ENCODE data around the gene TBCCD1. TPM values are rescaled to one million over a fixed set of nuclear protein-coding genes. Genes with fewer than 3 reads are reported as not detected.

TBCCD1 gene
- total and polyA plus RNA-seq, 4 experiments from 2014 or later = 20.1 to 28.6 (median 20.7) TPM

DNA sequence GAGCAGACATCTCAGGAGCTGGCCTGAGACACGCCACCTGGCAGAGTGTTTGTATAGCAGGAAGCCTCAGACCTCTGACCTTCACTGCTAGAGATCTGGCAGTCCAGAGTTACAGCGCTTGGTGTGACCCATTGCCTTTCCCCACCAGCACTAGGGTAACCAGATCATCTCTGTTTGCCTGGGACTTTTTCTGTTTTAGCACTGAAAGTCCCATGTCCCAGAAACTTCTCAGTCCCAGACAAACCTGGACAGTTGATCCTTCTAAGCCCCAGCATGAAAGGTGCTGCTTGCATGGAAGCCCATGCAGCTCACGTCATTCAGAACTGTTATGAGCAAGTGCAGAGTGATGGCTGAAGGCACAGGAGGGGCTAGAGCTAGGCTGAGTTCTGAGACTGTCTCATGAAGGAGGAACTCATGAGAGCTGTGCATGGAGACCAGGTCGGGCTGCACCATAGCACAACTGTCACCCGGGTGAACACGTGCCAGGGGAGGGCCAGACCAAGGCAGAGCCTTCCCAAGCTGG lies 27.5 kb upstream of the TBCCD1 start:
- ChIA-PET CTCF (ENCODE audit: partially characterized antibody) (interaction anchor here (24.2 kb wide), 1 partner anchor 18 kb away, joined by 255 read pairs; the partner anchor contains the start of gene AHSG), POLR2A (ENCODE audit: partially characterized antibody) (no interaction called here)
- no peaks in the 10 kb centered on the region for H3K27me3 ChIP-seq (ENCODE audit: insufficient read depth, low read length)
- DNase-seq = no peak
- Mint-ChIP-seq H3K27me3 (peaks cover 0 to 2% of the 10 kb centered on the region in 2 donors), H3K4me3 (no peak overlapping the region), H3K4me1 (peaks cover 7 to 16% (median 12%) of the 10 kb centered on the region in 4 donors), H3K27ac (no peak overlapping the region), H3K36me3 (no peaks in the 10 kb centered on the region), H3K9me3 (no peaks in the 10 kb centered on the region)
- no peak overlapping the region for H3K27ac ChIP-seq (ENCODE audit: low read depth, low read length)
- no peak overlapping the region for H3K4me3 ChIP-seq (ENCODE audit: low read length in 2 of 2)
- intact Hi-C loops (cut with micrococcal nuclease) = no loop called here
- H3K36me3 ChIP-seq (ENCODE audit: insufficient read depth, low read length) = no peaks in the 10 kb centered on the region
- no peaks in the 10 kb centered on the region for H3K9me3 ChIP-seq (ENCODE audit: control insufficient read depth in 1 of 2, low read length in 2 of 2)
- H3K4me1 ChIP-seq (ENCODE audit: insufficient read depth, low read length) = peaks cover 11% of the 10 kb centered on the region

DNA sequence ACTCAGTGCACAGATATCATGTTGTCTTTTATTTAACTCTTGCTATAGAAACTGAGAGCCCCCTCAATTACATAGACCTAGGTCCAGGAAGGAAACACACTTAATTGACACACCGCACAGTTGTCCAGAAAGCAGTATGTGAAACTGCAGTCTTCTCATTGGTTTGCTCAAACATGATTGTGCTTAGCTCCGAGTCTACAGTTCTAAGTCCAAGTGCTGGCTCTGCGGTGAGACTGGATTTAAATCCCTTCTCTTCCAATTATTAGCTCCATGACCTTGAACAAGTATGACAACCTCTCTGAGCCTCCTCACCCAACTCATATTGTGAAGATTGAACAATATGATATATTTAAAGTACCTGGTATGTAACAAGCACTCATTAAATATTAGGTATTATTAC lies 26.7 kb upstream of the TBCCD1 start:
- no peaks in the 10 kb centered on the region for H3K36me3 Mint-ChIP-seq
- no peak overlapping the region for H3K27ac Mint-ChIP-seq
- H3K4me1 ChIP-seq (ENCODE audit: insufficient read depth, low read length) = peaks cover 14% of the 10 kb centered on the region
- no peak overlapping the region for H3K27ac ChIP-seq (ENCODE audit: low read depth, low read length)
- intact Hi-C loops (cut with micrococcal nuclease) = no loop called here
- H3K4me3 ChIP-seq (ENCODE audit: low read length in 2 of 2) = no peak overlapping the region
- H3K9me3 ChIP-seq (ENCODE audit: control insufficient read depth in 1 of 2, low read length in 2 of 2) = no peaks in the 10 kb centered on the region
- peaks cover 7 to 21% (median 15%) of the 10 kb centered on the region in 4 donors for H3K4me1 Mint-ChIP-seq
- peaks cover 0 to 2% of the 10 kb centered on the region in 2 donors for H3K27me3 Mint-ChIP-seq
- no peak for DNase-seq
- H3K36me3 ChIP-seq (ENCODE audit: insufficient read depth, low read length) = no peaks in the 10 kb centered on the region
- no peaks in the 10 kb centered on the region for H3K9me3 Mint-ChIP-seq
- H3K4me3 Mint-ChIP-seq = no peak overlapping the region
- CTCF ChIA-PET (ENCODE audit: partially characterized antibody) = interaction anchor here (24.2 kb wide), 1 partner anchor 19 kb away, joined by 255 read pairs; the partner anchor contains the start of gene AHSG
- POLR2A ChIA-PET (ENCODE audit: partially characterized antibody) = no interaction called here
- no peaks in the 10 kb centered on the region for H3K27me3 ChIP-seq (ENCODE audit: insufficient read depth, low read length)

GRCh38 chr3:186592682-186593081 lies 25.5 kb upstream of the TBCCD1 start:
- H3K9me3 Mint-ChIP-seq = no peaks in the 10 kb centered on the region
- Histone ChIP-seq H3K9me3 (ENCODE audit: control insufficient read depth in 1 of 2, low read length in 2 of 2) (no peaks in the 10 kb centered on the region), H3K4me1 (ENCODE audit: insufficient read depth, low read length) (peaks cover 14% of the 10 kb centered on the region), H3K36me3 (ENCODE audit: insufficient read depth, low read length) (no peaks in the 10 kb centered on the region), H3K27me3 (ENCODE audit: insufficient read depth, low read length) (no peaks in the 10 kb centered on the region), H3K4me3 (ENCODE audit: low read length in 2 of 2) (no peak overlapping the region), H3K27ac (ENCODE audit: low read depth, low read length) (no peak overlapping the region)
- H3K4me1 Mint-ChIP-seq = peaks cover 7 to 23% (median 16%) of the 10 kb centered on the region in 4 donors
- DNase-seq = no peak
- ChIA-PET CTCF (ENCODE audit: partially characterized antibody) (interaction anchor here (24.2 kb wide), 1 partner anchor 20 kb away, joined by 255 read pairs; the partner anchor contains the start of gene AHSG), POLR2A (ENCODE audit: partially characterized antibody) (no interaction called here)
- H3K27me3 Mint-ChIP-seq = peaks cover 0 to 2% of the 10 kb centered on the region in 2 donors
- H3K4me3 Mint-ChIP-seq = no peak overlapping the region
- H3K36me3 Mint-ChIP-seq = no peaks in the 10 kb centered on the region
- intact Hi-C loops (cut with micrococcal nuclease) = no loop called here
- H3K27ac Mint-ChIP-seq = no peak overlapping the region

DNA sequence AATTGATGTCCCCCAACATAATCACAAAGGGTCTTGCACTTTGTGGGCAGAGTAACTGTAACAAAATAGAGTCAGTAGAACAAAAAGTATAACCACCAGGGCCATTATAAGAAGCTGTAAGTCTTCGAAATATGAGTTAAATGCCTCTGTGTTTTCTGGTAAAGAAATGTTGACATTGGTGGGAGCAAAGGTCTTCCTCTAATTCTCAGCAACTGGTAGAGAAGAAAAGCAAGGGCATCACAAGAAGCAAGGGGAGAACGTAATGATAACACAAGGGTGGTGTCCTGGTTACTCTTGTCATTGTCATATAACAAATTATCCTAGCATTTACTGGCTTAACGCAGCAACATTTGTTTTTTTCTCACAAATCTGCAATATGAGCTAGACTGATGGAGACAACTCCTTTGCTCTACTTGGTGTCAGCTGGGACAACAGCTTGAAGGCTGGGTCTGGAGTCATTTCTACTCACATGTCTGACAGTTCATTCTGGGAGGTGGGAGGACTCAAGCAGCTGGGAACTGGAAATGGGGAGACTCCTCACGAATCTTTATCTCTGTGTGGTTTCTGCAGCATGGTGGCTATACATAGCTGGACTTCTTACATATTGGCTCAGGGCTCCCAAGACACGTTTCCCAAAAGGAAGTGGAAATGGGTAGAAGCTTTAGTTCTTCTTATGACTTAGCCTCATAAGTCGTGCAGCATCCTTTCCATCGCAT lies 23.6 kb upstream of the TBCCD1 start:
- H3K4me1 ChIP-seq (ENCODE audit: insufficient read depth, low read length) = peaks cover 14% of the 10 kb centered on the region
- H3K27ac ChIP-seq (ENCODE audit: low read depth, low read length) = no peak overlapping the region
- Mint-ChIP-seq H3K36me3 (peaks cover 3 to 10% of the 10 kb centered on the region in 2 donors), H3K4me3 (peak overlapping the region in 1 of 8 donors; percentile 37), H3K9me3 (no peaks in the 10 kb centered on the region), H3K4me1 (peaks cover 7 to 23% (median 16%) of the 10 kb centered on the region in 4 donors), H3K27me3 (no peaks in the 10 kb centered on the region), H3K27ac (peak overlapping the region in 2 of 7 donors; percentile 12 to 28)
- no peak overlapping the region for H3K4me3 ChIP-seq (ENCODE audit: low read length in 2 of 2)
- ChIA-PET POLR2A (ENCODE audit: partially characterized antibody) (interaction anchor here (0.7 to 2.3 kb wide), 7 partner anchors 19 to 653 kb away, joined by 3 to 7 read pairs (median 3); partner anchors contain the start of genes DNAJB11, EIF4A2, TBCCD1 and TRA2B), CTCF (ENCODE audit: partially characterized antibody) (interaction anchor here (0.8 to 24.2 kb wide), 4 partner anchors 10 to 608 kb away, joined by 3 to 255 read pairs (median 4); partner anchors contain the start of gene AHSG)
- no peaks in the 10 kb centered on the region for H3K27me3 ChIP-seq (ENCODE audit: insufficient read depth, low read length)
- DNase-seq = no peak
- H3K36me3 ChIP-seq (ENCODE audit: insufficient read depth, low read length) = no peaks in the 10 kb centered on the region
- no peaks in the 10 kb centered on the region for H3K9me3 ChIP-seq (ENCODE audit: control insufficient read depth in 1 of 2, low read length in 2 of 2)
- intact Hi-C loops (cut with micrococcal nuclease) = loop anchor here (1.0 to 2.0 kb wide), 2 partner anchors 20 to 27 kb away; partner anchors contain the start of gene DNAJB11

GRCh38 chr3:186589856-186590579 lies 22.9 kb upstream of the TBCCD1 start:
- intact Hi-C loops (cut with micrococcal nuclease) = loop anchor here (1.0 to 2.0 kb wide), 2 partner anchors 19 to 27 kb away; partner anchors contain the start of gene DNAJB11
- CTCF ChIA-PET (ENCODE audit: partially characterized antibody) = interaction anchor here (0.8 to 24.2 kb wide), 4 partner anchors 9 to 607 kb away, joined by 3 to 255 read pairs (median 4); partner anchors contain the start of genes AHSG and DNAJB11
- Mint-ChIP-seq H3K27me3 (no peaks in the 10 kb centered on the region), H3K36me3 (peaks cover 7 to 17% of the 10 kb centered on the region in 2 donors), H3K27ac (peak overlapping the region; percentile 19 to 85 (median 49)), H3K4me3 (peak overlapping the region in 2 of 8 donors; percentile 2 to 45), H3K9me3 (no peaks in the 10 kb centered on the region), H3K4me1 (peaks cover 7 to 23% (median 16%) of the 10 kb centered on the region in 4 donors)
- no peaks in the 10 kb centered on the region for H3K9me3 ChIP-seq (ENCODE audit: control insufficient read depth in 1 of 2, low read length in 2 of 2)
- POLR2A ChIA-PET (ENCODE audit: partially characterized antibody) = interaction anchor here (0.6 to 2.3 kb wide), 9 partner anchors 18 to 652 kb away, joined by 3 to 7 read pairs (median 3); partner anchors contain the start of genes DNAJB11, EIF4A2, TBCCD1 and TRA2B
- H3K4me1 ChIP-seq (ENCODE audit: insufficient read depth, low read length) = peaks cover 14% of the 10 kb centered on the region
- H3K4me3 ChIP-seq (ENCODE audit: low read length in 2 of 2) = no peak overlapping the region
- H3K36me3 ChIP-seq (ENCODE audit: insufficient read depth, low read length) = peaks cover under 1% of the 10 kb centered on the region
- peak; percentile 14 to 47 (median 36) for DNase-seq
- H3K27ac ChIP-seq (ENCODE audit: low read depth, low read length) = no peak overlapping the region
- H3K27me3 ChIP-seq (ENCODE audit: insufficient read depth, low read length) = no peaks in the 10 kb centered on the region

- POLR2A ChIA-PET (ENCODE audit: partially characterized antibody) = interaction anchor here (0.9 to 2.3 kb wide), 2 partner anchors 25 to 194 kb away, joined by 3 to 7 read pairs; partner anchors contain the start of gene EIF4A2
- Mint-ChIP-seq H3K9me3 (no peaks in the 10 kb centered on the region), H3K4me3 (no peak overlapping the region), H3K27ac (no peak overlapping the region), H3K4me1 (peaks cover 8 to 23% (median 16%) of the 10 kb centered on the region in 4 donors), H3K27me3 (no peaks in the 10 kb centered on the region), H3K36me3 (peaks cover 16 to 26% of the 10 kb centered on the region in 2 donors)
- DNase-seq = no peak
- Histone ChIP-seq H3K27ac (ENCODE audit: low read depth, low read length) (no peak overlapping the region), H3K4me1 (ENCODE audit: insufficient read depth, low read length) (peaks cover 14% of the 10 kb centered on the region), H3K9me3 (ENCODE audit: control insufficient read depth in 1 of 2, low read length in 2 of 2) (no peaks in the 10 kb centered on the region), H3K4me3 (ENCODE audit: low read length in 2 of 2) (no peak overlapping the region), H3K36me3 (ENCODE audit: insufficient read depth, low read length) (peaks cover 9% of the 10 kb centered on the region), H3K27me3 (ENCODE audit: insufficient read depth, low read length) (no peaks in the 10 kb centered on the region)
- CTCF ChIA-PET (ENCODE audit: partially characterized antibody) = interaction anchor here (1.1 to 24.2 kb wide), 2 partner anchors 19 to 24 kb away, joined by 4 to 255 read pairs; partner anchors contain the start of genes AHSG and DNAJB11
- intact Hi-C loops (cut with micrococcal nuclease) = no loop called here
These were observed 22.0 kb upstream of the TBCCD1 start for GRCh38 chr3:186589121-186589520.

Measured in CD4-positive, alpha-beta memory T cell (primary cell).